Measurements from ENCODE around the gene HPCAL1.

HPCAL1 gene

DNA sequence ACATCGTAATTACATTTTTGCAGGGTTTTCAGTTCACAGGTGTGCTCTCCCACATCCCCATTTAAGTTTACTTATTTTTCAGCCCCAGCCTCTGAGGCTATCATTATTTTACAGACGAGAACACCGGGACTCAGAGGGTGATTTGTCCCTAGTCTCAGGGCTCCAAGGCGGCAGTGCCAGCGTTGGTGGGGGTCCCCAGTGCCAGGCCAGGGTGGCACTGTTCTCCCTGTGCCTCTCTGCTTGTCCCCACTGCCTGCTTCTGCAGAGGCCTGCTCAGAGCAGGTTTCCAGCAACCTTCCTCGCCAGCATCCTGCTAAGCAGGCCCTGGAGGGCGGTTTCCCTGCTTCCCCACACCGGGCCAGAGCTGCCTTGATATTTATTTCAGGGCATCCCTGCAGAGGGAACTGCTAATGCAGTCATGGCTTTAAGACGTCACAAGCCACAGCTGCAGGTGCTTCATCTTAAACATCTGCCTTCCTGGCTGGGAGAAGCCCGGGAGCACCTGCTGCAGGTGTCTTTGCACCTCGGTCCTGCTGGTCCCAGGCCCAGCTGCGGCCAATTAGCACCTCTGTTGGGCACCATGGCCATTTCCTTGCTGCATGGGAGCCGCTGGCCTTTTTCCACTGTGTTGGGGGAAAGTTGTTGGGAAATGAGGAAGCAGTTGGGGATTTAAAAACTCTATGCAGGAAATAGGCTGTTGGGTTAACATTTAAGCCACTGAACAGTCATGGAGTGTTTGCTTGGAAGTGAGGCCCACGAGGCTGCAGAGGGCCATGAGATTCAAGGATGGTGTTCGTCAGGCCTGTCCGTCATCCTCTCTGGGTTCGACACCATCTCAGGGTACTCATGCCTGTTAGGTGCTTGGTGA is 22.8 kb downstream of the HPCAL1 start:
- DNase-seq: no peak

DNA sequence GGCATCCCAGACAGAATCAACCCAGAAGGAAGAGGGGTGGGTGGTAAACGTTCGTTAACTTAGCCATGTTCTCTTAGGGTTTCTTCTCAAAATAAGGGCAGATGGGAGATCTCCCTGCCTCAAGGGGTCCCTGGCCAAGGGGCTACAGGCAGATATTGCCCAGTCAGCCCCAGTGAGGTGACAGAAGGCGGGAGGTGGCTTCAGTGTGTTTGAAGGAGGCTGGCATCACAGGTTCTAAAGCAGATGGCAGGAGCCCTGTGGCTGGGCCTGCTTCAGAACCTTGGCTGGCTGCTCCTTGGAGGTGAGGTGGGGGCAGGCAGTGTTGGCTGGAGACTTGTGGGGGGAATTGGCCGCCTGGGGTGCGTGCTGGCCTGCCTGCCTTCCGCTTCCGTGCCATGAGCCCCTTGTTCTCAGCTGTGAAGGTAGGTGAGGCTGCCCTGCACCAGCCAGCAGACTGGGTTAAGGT is 23.5 kb downstream of the HPCAL1 start:
- DNase-seq: no peak

DNA sequence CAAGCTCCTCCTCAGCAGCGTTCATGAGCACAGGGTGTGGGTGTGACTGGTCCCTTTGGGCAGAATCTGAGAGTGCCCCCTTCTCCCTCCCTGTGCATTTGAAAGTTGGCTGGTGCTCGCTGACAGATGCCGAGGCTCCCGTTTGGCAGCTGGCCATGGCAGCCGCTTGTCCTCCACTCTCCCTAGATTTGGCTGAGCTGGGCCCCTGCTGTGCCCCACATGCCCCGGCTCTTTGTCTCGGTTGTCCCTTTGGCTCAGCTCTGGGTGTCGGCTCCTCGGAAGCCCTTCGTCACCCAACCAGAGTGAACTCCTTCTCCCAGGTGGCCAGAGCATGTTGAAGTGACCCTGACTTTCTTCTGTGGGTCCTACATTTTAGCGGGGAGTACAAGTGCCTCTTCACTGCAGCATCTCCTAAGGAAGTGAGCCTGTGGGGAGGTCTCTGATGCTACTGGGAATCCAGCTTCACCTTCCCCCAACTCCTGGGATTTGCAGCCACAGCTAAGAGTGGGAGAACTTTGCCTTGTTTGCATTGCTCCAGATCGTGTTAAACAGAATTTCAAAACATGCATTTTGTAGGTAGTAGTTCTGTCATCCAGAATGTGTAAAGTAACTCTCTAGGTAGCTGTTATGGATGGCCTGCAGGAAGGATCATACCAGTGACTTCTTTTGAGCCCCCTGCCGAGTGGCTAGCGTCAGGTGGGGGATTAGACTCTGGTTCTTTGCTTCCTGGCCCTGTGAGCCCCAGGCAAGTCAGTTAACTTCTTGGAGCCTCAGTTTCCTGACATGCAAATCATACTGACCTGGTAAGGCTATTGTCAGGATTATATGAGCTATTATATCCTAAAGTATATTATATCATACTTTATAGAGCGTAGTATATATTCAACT is 24.2 kb downstream of the HPCAL1 start:
- no peak for DNase-seq

DNA sequence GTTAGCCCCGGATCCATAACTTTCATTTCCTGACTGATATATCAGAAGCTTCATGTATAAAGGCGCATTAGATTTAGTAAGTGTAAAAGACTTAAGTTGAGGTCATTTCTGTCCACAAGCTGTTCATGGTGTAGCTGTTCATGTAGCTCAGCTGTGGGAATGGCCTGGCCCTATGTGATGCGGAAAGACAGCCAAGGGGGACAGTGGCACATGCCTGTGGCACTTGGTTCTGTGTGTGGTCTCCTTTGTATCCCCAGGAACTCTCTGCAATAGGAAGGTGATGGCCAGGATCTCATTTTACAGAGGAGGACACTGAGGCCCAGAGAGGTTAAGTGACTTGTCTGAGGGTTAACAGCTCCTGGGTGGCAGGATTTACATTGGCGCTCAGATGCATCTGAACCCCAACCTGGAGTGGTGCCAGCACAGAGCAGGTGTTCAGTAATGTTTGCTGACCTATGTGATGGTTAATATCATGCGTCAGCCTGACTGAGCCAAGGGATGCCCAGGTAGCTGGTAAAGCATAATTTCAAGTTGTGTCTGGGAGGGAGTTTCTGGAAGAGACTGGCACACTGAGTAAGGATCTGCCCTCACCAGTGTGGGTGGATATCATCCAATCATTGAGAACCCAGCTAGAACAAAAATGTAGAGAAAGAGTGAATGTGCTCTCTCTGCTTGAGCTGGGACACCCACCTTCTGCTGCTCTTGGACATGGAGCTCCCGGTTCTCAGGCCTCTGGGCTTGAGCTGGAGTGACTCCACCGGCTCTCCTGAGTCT is 25.4 kb downstream of the HPCAL1 start:
- no peak for DNase-seq

DNA sequence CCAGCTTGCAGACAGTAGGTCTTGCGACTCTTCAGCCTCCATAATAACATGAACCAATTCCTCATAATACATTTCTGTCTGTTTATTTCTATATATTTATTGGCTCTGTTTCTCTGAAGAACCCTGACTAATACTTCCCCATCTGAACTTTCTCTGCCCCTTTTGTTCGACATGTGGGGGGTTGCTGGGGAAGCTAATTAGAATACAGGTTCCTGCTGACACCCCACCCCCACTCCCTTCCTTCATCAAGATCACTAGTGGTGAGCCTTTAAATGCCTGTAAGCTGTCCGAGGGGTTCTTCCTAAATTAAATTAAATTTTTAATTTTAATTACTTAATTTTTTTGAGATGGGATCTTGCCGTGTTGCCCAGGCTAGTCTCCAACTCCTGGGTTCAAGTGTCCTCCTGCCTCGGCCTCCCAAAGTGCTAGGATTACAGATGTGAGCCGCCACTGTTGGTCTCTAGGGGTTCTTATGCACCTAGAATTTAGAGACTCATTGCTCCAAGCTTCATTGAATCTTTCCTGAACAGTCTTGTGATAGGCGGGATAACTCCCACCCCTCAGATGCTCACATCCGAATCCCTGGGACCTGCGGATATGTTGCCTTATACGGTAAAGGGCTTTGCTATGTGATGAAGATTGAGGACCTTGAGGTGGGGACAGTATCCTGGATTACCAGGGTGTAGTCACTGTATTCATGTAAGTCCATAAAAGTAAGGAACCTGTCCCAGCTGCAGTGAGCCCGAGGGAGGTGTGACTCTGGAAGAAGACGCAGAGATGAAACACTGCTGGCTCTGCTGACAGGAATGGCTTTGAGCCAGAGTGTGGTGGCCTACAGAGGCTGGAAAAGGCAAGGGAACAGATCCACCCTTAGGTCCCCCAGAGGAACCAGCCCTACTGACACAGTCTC is 26.2 kb downstream of the HPCAL1 start:
- no peak for DNase-seq

DNA sequence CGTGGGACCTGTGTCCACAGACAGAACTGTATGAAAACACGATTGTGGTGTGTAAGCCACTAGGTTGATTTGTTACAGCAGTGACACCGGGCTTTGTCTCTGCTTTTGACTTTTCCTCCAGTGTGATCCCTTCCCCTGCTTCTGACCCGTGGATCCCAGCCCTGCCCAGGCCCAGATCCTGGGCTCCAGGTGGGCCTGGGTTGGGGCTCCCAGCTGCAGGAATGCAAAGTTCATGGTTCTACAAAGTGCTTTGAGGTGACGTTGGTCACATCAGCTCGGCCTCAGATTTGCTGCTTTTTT is 26.8 kb downstream of the HPCAL1 start:
- DNase-seq: no peak

DNA sequence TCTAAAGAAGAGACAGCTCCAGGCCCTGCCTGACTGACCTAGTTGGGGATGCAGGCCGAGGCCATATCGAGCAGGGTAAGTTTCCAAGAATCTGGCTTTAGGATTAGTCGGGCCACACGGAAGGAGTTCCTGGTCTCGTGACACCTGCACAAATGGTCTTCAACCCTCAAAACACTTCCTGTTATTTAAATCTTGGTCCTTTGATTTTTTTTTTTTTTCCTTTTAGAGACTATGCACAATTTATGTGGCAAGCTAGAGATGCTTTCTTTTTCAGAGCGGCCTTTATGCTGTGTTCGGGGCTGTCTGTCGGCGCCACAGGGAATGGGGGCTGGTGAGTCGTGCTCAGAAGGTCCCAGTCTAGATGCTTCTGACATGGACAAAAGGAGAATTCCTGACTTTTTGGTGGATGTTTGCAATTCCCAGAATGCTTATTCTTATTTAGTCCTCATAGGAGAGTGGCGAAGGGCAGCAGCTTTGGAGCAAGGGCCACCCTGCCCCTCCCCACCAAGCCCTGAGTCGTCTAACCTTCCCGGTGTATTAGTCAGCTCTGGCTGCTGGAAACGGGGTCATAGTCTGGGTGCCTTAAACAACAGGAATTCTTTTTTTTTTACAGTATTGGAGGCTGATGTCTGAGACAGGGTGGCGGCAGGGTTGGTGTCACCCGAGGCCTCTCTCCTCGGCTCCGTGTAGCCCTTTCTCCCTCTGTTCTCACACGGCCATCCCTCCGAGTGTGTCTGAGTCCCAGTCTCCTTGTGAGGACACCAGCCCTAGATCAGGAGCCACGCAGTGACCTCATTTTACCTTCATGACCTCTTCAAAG is 27.4 kb downstream of the HPCAL1 start:
- DNase-seq: peak; percentile 24 to 33 (median 32)

DNA sequence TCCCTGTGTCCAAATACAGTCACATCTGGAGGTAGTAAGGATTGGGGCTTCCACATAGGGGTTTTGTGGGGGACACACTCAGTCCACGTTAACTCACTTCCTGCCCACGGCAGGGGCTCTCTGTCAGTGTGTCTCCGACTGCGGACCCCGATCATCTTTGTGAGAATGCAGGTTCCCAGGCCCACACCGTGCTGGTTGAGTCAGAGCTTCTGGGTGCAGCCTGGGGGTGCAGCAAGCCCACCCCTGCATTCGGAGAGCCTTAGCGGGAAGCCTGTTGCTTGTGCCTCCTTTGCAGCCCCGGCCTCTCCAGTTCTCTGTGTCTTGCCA is 28.0 kb downstream of the HPCAL1 start:
- DNase-seq: no peak

DNA sequence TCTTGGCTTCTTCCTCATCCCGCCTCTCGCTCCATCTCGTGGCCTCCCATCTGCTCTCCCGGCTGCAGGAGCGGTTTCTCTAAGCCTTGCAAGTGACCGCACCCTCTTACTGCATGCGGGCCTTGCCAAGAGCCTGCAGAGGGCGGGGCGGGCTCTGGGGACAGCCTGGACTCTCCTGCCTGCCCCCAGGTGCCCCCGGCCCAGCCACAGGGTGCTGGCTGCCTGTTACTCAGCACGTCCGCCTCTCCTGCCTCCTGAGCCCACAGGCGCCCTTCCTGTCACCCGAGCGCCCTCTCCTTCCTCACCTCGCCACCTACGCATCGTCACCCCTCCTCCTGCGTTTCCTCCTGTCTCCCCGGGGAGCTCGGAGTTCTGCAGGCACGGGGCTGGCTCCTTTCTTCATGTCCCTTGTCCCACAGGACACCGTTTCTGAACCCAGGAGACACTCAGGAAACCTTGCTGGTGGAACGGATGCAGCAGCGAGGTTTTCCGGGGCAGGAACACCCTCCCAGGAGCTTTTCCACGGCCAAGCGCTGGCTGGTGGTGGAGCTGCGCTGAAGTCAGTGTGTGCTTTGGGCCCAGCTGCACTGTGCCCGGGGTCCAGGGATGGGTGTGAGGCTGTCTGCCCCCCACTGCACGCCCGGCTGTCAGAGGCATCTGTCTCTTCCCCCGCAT is 28.5 kb downstream of the HPCAL1 start:
- peak; percentile 67 to 80 (median 73) for DNase-seq

DNA sequence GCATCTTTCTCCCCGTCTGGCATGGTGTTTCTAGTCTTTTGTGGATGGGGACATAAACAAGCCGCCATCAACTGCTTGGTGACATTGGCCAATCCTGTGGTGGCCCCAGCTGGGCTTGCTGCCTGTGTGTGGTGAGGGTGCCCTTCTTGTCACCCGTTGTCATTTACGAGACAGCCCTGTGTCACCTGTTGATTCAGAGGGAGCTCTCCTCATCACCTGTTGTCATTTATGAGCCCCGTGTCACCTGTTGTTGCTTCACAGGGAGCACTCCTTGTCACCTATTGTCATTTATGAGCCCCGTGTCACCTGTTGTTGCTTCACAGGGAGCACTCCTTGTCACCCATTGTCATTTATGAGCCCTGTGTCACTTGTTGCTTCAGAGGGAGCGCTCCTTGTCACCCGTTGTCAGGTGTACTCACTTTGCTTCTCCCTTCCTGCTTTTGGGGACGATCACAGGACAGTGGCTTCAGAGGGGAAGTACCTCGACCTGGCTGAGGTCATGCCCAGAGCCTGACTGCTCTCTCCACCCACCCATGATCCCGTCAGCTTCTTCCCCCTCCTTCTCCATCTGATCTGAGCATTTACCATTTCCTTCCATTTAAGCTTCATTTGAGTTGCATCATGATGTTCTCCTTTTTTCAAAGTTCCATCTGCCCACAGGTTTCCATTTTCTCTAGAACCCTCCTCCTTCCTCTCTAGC is 29.1 kb downstream of the HPCAL1 start:
- peak; percentile 91 to 95 (median 93) for DNase-seq

DNA sequence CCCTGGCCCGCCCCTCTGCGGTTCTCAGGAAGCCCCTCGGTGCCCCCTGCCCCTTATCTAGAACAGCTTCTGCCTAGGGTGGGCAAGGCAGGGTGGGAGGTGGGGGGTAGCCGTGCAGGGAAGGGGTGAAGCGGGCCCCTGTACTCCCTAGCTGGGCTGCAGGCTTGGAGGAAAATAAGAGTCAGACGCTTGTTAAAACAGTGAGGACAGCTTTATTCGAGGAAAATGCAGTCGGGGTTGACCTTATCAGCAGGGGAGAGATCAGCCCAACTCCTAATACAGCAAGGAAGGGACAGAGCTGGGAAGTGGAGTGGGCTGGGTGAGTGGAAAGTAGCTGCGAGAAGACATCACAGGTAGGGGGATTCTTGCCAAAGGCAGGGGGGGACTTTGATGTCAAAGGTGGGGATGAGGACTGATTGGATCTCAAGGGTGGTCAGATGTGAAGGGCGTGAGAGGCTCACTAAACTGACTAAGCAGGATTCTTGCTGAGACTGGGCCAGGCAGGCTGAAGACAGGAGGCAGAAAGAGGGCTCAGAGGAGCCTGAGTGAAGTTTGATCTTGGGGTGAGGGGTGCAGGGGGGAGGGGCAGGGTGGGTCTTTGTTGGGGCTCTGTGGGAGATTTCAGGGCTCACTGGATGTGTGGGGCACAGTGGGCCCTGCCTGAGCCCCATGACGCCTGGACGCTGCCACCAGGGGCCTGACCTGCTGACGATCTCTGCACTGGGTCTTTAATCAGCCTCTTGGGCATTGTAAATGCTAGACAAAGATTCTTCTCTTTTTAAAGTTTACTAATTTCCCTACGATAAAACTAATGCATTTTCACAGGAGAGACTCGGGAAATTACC is 29.9 kb downstream of the HPCAL1 start:
- no peak for DNase-seq

DNA sequence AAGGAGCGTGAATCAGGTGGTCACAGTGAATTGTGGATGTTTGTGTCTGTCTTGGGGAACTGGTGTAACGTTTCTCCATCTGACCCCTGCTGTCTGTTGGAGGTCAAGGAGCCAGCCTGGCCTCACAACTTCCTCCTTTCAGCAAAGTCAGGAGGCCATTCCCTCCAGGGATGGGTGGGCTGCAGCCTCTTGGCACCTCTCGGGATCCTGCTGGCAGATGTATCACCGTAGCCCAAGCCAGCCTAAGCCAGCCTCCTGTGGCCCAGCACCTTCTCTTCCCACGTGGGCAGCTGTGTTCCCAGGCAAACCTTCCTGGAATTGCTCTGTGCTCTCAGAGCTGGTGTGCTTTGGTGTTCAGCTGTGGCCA is 30.5 kb downstream of the HPCAL1 start:
- DNase-seq: peak; percentile 55 to 67 (median 58)

DNA sequence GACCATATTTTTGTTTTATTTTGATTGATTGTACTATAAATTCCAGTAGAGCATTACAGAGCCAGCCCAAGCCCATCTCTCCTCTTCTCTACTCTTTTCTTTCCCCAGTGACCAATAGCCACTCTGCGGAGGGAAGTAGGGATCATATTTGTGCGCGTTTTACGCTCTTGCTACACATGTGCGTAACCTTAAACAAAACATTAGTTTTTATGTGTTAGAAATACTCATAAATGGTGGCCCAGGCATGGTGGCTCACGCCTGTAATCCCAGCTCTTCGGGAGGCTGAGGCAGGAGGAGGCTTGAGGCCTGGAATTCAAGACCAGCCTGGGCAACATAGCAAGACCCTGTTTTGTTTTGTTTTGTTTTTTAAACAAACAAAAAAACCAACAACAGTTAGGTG is 31.3 kb downstream of the HPCAL1 start:
- DNase-seq: no peak

DNA sequence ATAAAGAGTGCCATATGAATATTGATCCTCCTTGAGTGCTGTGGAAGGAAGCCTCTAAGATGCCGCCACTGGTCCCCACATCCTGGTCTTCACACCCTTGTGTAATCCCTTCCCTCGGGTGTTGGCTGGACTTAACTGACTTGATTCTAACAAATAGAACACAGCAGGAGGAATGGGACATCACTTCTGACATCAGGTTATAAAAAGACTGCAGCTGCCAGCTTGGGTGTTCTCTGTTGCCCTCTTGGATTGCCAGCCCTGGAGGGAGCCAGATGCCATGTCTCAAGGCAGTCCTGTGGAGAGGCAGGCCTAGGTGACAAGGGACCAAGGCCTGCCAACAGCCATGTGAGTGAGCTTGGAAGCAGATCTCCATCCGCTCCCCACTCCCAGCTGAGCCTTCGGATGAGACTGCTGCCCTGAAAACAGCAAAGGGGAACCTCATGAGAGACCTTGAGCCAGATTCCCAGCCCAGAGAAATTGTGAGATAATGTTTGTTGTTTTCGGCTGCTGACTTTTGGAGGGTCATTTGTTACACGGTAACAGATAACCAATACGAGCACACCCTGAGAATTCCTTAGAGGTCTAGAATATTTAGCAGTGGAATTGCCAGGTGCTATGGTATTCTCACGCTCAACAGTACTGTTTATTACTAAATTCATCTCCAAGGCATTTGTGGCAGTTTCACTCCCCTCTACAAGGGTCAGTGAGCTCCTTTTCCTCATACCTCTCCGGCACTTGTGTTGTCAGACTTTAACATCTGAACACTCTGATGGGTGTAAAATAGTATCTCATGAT is 32.5 kb downstream of the HPCAL1 start:
- no peak for DNase-seq

DNA sequence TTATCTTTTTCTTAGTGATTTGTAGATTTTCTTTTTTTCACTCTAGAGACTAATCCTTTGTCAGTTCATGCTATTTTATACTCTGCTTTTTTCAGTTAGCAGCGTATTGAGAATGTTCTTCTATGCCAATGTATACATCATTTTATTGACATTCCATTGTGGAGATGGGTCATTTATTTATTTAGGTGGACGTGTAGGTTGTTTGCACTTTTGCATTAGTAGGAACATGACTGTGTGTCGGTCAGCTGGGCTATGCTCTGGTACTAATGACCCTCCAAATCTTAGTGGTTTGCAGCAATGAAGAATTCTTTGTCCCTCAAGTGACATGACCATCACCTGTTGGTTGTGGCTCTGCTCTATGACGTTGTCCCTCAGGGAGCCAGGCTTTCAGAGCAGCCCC is 33.6 kb downstream of the HPCAL1 start:
- no peak for DNase-seq

DNA sequence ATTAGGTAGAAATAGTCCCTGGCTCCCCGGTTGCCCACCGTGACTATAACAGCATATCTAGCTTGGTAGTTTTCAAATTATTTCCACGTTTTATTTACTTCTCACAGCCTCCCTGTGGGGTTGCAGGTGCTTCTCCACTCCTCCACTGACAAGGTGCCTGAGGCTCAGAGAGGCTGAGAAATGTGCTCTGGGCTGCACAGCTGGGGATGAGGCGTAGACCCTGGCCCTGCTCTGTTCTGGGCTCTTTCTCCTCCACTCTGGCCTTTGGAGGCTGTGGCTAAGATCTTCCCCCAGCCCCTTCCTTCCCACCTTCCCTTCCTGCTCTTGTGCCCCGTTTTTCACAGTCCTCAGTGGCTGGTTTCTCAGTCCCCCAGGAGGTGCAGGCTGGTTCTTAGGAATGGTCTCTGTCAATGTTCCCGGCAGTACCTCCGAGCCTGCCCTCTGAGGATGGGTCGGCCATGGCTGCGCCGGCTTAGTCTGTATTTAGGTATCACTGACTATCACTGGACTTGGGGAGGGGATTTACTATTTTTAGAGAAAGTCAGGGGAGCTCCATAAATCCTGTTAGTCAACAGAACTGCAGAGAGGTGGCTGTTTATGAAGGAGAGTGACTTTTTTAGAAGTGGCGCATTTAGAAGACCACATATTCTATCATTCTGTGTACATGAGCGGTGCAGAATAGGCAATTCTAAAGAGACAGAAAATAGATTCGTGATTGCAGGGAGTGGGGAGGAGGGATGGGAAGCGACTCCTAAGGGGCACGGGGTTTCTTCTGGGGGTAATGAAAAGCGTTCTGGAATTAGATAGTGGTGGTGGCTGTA is 35.0 kb downstream of the HPCAL1 start:
- no peak for DNase-seq

Measured in suppressor macrophage treated with lipopolysaccharide for 1 hour (primary cell).